Epithelial cell of proximal tubule (primary cell): ENCODE results near the gene TKFC. TPM values are rescaled to one million over a fixed set of nuclear protein-coding genes. Genes with fewer than 3 reads are reported as not detected.

Experiments used
- DNase-seq: peaks from one replicate; pipeline ENCODE4 v3.0.0-alpha.2; 2011; ENCODE audit warnings: low read depth
- H3K4me3 ChIP-seq: 2 replicates; pipeline ENCODE4 v1.5.1; 2011; ENCODE audit warnings: low read depth, mild to moderate bottlenecking, low read length
- CTCF ChIP-seq: conservative IDR thresholded peaks from 2 replicates; pipeline ENCODE4 v1.5.1; 2012; ENCODE audit warnings: low read depth, mild to moderate bottlenecking, low read length
- total RNA-seq: library from RNA; depleted of rRNA; stranded (reverse); fragments of >200 nt; gene quantifications from 2 replicates; pipeline ENCODE4 v1.2.3, GENCODE V29; 2015

The TKFC gene
- total RNA-seq, 1 donor from 2014 or later, result 22.9 TPM

DNA sequence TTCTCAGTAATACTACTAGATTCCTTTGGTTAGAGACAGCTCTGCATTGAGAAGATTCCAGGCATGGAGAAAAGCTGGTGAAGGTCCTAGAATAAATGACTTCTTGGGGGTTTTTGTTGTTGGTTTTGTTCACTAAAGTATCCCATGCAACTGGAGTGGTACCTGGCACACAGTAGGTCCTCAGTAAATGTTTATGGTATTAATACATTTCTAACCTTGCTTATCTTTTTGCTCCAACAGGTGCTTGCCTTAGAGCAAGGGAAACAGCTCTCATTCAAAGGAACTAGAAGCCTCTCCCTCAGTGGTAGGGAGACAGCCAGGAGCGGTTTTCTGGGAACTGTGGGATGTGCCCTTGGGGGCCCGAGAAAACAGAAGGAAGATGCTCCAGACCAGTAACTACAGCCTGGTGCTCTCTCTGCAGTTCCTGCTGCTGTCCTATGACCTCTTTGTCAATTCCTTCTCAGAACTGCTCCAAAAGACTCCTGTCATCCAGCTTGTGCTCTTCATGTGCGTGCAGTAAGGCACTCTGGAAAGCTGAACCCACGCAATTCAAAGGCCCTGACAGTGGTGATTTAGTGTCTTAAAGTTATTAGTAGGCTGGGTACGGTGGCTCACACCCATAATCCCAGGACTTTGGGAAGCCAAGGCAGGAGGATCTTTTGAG is 31.1 kb downstream of the TKFC start:
- no peak overlapping the region for H3K4me3 ChIP-seq
- no peak for DNase-seq
- TF ChIP-seq CTCF, result no peak

DNA sequence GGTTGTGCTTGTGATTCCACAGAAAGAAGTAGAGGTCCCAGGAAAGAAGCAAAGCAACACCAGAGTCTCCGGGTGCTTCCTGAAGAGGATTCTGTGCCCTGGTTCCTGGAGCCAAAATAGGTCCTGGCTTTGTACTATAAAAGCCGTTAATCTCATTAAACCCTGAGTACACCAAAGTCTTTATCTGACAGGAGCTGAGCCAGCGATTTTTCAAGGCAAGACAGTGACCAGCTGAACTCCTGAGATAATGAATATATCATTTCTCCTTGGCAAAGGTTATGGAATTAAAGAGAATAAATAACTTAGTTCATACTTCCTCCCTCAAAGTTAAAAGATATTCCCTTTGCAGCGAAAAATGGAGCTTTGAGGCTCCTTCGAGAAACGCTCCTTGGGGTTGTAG is 34.4 kb downstream of the TKFC start:
- DNase-seq, result no peak
- H3K4me3 ChIP-seq, result no peak overlapping the region
- TF ChIP-seq CTCF, result no peak

- DNase-seq, result no peak
- no peak for TF ChIP-seq CTCF
- no peak overlapping the region for H3K4me3 ChIP-seq
Measured at GRCh38 chr11:61368646-61369045, 35.6 kb downstream of the TKFC start.

- H3K4me3 ChIP-seq, result no peak overlapping the region
- no peak for DNase-seq
- TF ChIP-seq CTCF, result no peak
Measured at GRCh38 chr11:61369372-61370348, 36.6 kb downstream of the TKFC start.

DNA sequence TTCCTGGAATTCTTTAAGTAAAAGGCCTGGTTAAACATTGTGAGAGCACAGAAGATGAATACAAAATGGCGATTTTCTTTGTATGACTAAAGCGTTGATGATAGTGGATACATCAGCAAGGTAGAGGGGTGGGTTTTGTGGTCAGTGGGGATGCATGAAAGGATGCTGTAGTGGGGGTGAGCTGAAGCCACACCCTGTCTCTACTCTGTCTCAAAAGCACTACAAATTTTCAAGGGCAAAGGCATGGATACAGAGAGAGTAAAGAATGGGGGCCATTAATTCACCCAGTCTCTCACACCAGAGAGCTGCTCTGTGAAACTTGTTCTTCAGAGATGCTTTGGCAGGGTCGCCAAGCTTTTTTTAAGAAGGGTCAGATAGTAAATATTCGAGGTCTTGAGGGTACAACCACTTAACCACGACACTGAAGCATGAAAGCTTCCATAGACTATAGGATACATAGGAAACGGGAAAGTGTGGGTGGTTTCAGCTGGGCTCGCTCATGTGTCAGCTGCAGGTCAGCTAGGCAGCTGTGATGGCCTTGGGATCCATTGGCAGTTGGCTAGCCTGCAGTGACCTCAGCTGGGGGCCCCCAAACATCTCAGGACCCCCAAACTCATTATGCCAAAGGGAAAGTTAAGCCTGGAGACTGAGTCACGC is 37.4 kb downstream of the TKFC start:
- no peak overlapping the region for H3K4me3 ChIP-seq
- no peak for DNase-seq
- no peak for TF ChIP-seq CTCF

- no peak for TF ChIP-seq CTCF
- DNase-seq, result no peak
- no peak overlapping the region for H3K4me3 ChIP-seq
Measured at GRCh38 chr11:61372659-61373420, 39.8 kb downstream of the TKFC start.
